Mucosa of gallbladder (tissue), 1 donor: ENCODE data around the gene AP2A2. TPM values are rescaled to one million over a fixed set of nuclear protein-coding genes. Genes with fewer than 3 reads are reported as not detected.

Experiments used
- DNase-seq: peaks from one replicate; pipeline ENCODE4 v3.0.0-alpha.2; 2020; ENCODE audit warnings: low spot score
- total RNA-seq: library from RNA; stranded (reverse); gene quantifications from one replicate; pipeline ENCODE4 v1.2.1, GENCODE V29; 2021
- donor health status: DM: no; HTN: no; CAD: no.

The AP2A2 gene
- total RNA-seq, 1 donor from 2014 or later = 91.8 TPM

DNA sequence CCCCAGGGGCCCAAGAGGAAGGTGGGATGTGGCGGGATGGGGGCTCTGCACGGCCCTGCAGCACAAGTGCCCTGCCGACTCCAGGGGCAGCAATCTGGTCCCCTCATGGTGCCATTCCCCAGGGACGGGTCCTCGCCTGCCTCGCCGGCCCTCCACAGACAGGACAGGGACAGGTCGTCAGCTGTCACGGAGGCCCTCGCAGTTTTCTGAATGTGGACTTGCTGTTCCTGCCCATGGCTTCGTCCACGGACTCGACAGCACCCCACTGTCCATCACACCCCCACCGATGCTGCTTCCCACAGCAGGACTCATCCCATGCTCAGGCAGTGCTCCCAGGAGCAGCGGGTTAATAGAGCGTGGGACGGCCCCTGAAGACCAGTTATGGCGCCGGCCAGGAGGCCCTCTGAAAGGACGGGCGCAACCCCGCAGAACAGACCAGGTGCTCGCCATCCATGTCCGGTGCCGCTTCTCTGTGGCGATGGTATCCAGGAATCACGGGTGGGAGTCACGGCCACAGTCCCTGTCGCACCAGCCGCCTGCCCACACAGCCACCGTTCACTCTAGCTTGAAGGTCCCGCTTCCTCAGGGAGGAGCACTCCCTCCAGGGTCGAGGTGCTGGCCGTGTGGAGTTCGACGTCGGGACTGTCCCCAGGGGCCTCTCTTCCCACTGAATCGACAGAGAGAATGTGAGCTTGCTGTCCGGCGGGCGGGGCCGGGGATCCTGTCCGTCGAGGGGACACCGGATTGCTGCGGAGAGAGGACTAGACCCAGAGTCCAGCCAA is 130.5 kb downstream of the AP2A2 start:
- DNase-seq = no peak

DNA sequence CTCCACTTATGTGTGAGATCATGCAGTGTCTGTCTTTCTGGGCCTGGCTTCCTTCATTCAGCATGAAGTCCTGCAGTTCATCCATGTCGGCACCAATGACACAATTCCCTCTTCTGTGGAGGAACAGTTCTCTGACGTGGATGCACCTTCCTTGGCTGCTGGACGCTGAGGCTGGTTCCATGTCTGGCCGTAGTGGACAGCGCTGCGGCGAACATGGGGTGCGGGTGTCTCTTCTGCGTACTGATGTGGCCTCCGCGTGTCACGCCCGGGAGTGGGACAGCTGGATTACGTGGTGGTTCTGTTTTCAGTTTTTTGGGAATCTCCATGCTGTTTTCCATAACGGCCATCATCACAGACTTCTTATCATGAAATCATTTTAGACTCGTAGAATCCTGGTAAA is 132.1 kb downstream of the AP2A2 start:
- DNase-seq = no peak

DNA sequence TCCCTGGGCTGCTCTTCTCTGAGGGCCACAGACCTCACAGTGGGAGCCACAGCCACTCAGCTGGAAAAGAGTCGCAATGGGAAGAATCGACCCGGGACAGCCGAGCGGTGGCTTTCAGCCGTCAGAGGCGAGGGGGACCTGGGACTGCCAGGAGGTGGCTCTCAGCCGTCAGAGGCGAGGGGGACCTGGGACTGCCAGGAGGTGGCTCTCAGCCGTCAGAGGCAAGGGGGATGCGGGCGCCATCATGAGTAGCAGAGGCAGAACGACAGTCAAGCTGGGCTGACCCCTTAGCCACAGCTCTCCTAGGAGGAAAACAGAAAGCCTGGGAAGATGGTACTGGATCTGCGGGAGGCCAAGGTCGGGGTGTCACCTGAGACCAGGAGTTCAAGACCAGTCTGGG is 134.1 kb downstream of the AP2A2 start:
- DNase-seq = no peak

DNA sequence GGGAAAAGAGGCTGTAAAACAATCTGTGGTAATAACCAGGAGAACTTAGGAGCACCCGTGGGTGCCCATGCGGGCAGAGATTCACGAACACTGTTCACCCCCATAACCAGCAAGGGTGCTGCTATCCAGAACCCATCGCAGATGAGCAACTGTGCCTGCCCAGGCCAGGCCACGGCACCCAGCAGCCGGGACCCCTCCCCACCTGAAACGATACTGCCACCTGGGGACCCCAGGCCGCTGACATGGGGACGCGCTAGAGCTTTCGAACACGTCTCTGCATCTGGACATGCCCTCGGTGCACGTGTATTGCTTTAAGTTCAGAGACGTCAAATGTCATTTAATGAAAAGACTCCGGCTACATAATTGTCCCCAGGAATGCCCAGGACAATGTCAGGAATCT is 134.7 kb downstream of the AP2A2 start:
- no peak for DNase-seq

DNA sequence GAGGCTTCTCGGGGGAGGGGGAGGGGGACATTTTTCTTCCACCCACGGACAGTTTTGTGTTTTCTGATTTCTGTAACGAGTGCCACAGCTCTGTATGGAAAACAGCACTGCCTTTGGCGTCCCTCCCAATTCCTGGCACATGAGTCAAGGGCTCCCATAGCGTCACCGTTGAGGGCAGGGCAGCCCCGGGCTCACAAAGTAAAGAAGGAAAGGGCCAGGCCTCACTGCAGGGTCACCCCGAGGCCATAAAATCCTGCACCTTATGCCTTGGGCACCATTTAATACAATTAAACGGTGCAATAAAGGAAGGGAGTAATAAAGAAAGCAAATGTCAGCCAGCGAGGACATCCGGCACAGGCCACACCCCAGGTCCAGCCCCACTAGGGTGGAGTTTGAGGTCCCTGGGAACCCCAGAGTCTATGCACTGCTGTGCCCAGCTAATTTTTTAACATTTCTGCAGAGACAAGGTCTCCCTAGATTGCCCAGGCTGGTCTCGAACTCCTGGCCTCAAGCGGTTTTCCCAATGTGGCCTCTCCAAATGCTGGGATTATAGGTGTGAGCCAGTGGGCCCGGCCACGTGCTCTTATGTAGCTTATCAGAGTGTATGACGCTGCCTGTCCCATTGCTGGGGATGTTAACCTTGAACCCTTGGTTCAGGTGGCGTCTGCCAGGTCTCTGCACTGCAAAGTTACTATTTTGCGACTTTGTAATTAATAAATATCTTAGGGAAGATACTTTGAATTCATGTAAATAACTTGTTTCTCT is 135.4 kb downstream of the AP2A2 start:
- DNase-seq = peak; percentile 55

Other genes starting within 250 kb of the AP2A2 start
- 45.0 TPM for gene DEAF1, start 230.6 kb upstream of the AP2A2 start, total RNA-seq
- gene TMEM80, start 230.1 kb upstream of the AP2A2 start, total RNA-seq = 52.0 TPM
- 228 TPM for gene EPS8L2, start 219.6 kb upstream of the AP2A2 start, total RNA-seq
- gene TALDO1, start 178.4 kb upstream of the AP2A2 start, total RNA-seq = 176 TPM
- gene GATD1, start 148.4 kb upstream of the AP2A2 start, total RNA-seq = 85.9 TPM
- gene CEND1, start 135.8 kb upstream of the AP2A2 start, total RNA-seq = 0.49 TPM
- 16.3 TPM for gene SLC25A22, start 127.6 kb upstream of the AP2A2 start, total RNA-seq
- 27.7 TPM for gene PIDD1, start 120.6 kb upstream of the AP2A2 start, total RNA-seq
- gene RPLP2, start 115.9 kb upstream of the AP2A2 start, total RNA-seq = 1,317 TPM
- 159 TPM for gene PNPLA2, start 107.0 kb upstream of the AP2A2 start, total RNA-seq
- 40.5 TPM for gene CRACR2B, start 98.0 kb upstream of the AP2A2 start, total RNA-seq
- gene CD151, start 92.9 kb upstream of the AP2A2 start, total RNA-seq = 442 TPM
- gene POLR2L, start 83.3 kb upstream of the AP2A2 start, total RNA-seq = 108 TPM
- gene TSPAN4, start 83.0 kb upstream of the AP2A2 start, total RNA-seq = 34.6 TPM
- gene CHID1, start 15.1 kb upstream of the AP2A2 start, total RNA-seq = 101 TPM
- gene MUC6, start 110.8 kb downstream of the AP2A2 start, total RNA-seq = 173 TPM
- gene MUC2, start 149.0 kb downstream of the AP2A2 start, total RNA-seq = 0.26 TPM
- 18.6 TPM for gene MUC5AC, start 232.1 kb downstream of the AP2A2 start, total RNA-seq